ENCODE data around the gene MAP2K6.

GRCh38 chr17:69417545-69418483, 3.3 kb downstream of the MAP2K6 start:
- TF ChIP-seq, protein P1, sequence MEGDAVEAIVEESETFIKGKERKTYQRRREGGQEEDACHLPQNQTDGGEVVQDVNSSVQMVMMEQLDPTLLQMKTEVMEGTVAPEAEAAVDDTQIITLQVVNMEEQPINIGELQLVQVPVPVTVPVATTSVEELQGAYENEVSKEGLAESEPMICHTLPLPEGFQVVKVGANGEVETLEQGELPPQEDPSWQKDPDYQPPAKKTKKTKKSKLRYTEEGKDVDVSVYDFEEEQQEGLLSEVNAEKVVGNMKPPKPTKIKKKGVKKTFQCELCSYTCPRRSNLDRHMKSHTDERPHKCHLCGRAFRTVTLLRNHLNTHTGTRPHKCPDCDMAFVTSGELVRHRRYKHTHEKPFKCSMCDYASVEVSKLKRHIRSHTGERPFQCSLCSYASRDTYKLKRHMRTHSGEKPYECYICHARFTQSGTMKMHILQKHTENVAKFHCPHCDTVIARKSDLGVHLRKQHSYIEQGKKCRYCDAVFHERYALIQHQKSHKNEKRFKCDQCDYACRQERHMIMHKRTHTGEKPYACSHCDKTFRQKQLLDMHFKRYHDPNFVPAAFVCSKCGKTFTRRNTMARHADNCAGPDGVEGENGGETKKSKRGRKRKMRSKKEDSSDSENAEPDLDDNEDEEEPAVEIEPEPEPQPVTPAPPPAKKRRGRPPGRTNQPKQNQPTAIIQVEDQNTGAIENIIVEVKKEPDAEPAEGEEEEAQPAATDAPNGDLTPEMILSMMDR (IDR thresholded peaks at IDR 0.05): no peak
- TF ChIP-seq POLR2A (IDR thresholded peaks at IDR 0.05): no peak
